ENCODE data around the gene AKT3. TPM values are rescaled to one million over a fixed set of nuclear protein-coding genes. Genes with fewer than 3 reads are reported as not detected.
"Not testable (repeated sequence)": the region's sequence is repeated elsewhere in the genome, so short reads cannot be mapped to it uniquely, and the experiment has no call there.

The AKT3 gene
- total and polyA plus RNA-seq, 2 of the 8 experiments (the other 6 are each of a cell fraction or from before 2014, with no cell fraction given) = 6.0 to 36.4 TPM

GRCh38 chr1:243877058-243877457, 27.0 kb upstream of the AKT3 start:
- POLR2A ChIA-PET (ENCODE audit: partially characterized antibody); H3K4me1 ChIP-seq (replicated peaks in 1 of 4; ENCODE audit: control insufficient read depth in 3 of 4, insufficient read depth in 4 of 4, low read length in 3 of 4); H3K56ac ChIP-seq (replicated peaks; ENCODE audit: insufficient read length, low read depth, low read length); H4K91ac ChIP-seq (replicated peaks; ENCODE audit: insufficient read length, low read length); H4K20me1 ChIP-seq (replicated peaks in 1 of 2; ENCODE audit: control insufficient read depth in 1 of 2, insufficient read depth in 2 of 2, low read length in 2 of 2); H2BK15ac ChIP-seq (ENCODE audit: low read length); H3K14ac ChIP-seq (ENCODE audit: insufficient read length); H3K4me3 ChIP-seq (ENCODE audit: extremely low read depth in 1 of 4, insufficient read depth in 2 of 4, low read depth in 3 of 4, low read length in 4 of 4); H2BK5ac ChIP-seq (ENCODE audit: low read depth, low read length); H4K5ac ChIP-seq (ENCODE audit: insufficient read length, low read depth, low read length); H3K23ac ChIP-seq (ENCODE audit: insufficient read length); H2BK12ac ChIP-seq (ENCODE audit: low read depth, low read length); H2BK120ac ChIP-seq (replicated peaks; ENCODE audit: low read depth, low read length); H3K27ac ChIP-seq (ENCODE audit: low read depth, low read length); FAIRE-seq; H3K4me2 ChIP-seq (ENCODE audit: insufficient read depth in 1 of 2, low read depth in 2 of 2, low read length in 2 of 2); H3K27me3 ChIP-seq (replicated peaks in 1 of 4; ENCODE audit: control insufficient read depth in 3 of 4, extremely low read depth in 1 of 4, insufficient read depth in 3 of 4, low read length in 3 of 4); H3K79me1 ChIP-seq (ENCODE audit: low read depth, low read length); DNase-seq (ENCODE audit: low read depth in 1 of 2, low spot score in 2 of 2); H3K18ac ChIP-seq (ENCODE audit: extremely low read depth, low read length); H2BK20ac ChIP-seq (ENCODE audit: low read length); H2AFZ ChIP-seq (ENCODE audit: low read length); H3K9ac ChIP-seq (replicated peaks in 1 of 4; ENCODE audit: extremely low read depth in 1 of 4, low read depth in 3 of 4, low read length in 3 of 4); H2AK5ac ChIP-seq (ENCODE audit: low read depth, low read length); H3K9me3 ChIP-seq (ENCODE audit: insufficient read depth in 2 of 2, low read depth in 1 of 2, low read length in 1 of 2); H3K79me2 ChIP-seq (ENCODE audit: control insufficient read depth in 1 of 2, insufficient read depth in 2 of 2, low read length in 2 of 2); H3K23me2 ChIP-seq (ENCODE audit: low read depth, low read length); H3K36me3 ChIP-seq (ENCODE audit: control insufficient read depth in 2 of 4, insufficient read depth in 4 of 4, low read length in 3 of 4); H3K4ac ChIP-seq (replicated peaks; ENCODE audit: insufficient read length, low read depth, low read length); H4K8ac ChIP-seq (ENCODE audit: extremely low read depth, insufficient read depth, low read length): not testable (repeated sequence)
- 93% methylated on average over 3 of the region's 3 CpGs; no CpG with 5 or more reads in 1 of the 2 experiments for WGBS, 2 experiments (ENCODE audit: extremely low coverage in 1 of 2, insufficient coverage in 1 of 2, insufficient read length in 1 of 2, insufficient replicate concordance in 2 of 2, low coverage in 1 of 2, low lambda C conversion rate in 2 of 2, missing lambda C conversion rate in 1 of 2)
- CTCF ChIA-PET (ENCODE audit: partially characterized antibody) = interaction anchor here (0.6 kb wide), 1 partner anchor 249 kb away, joined by 3 read pairs; no protein-coding TSS in a partner anchor

Data from H1 (cell line).